Ovary (tissue), 3 donors: ENCODE measurements around the gene EML1.

Experiments used
- CTCF ChIP-seq, 3 donors: fragments of 450-650 bp in 2 of 3; fragments of 200-600 bp in 1 of 3; IDR thresholded peaks; one replicate each; pipeline versions ENCODE4 v1.5.1 to v1.8.0; 2016 to 2022; ENCODE audit warnings: antibody characterized with exemption in 3 of 3, mild to moderate bottlenecking in 1 of 3
- EP300 ChIP-seq: sonication (generic); formaldehyde crosslinking; IDR thresholded peaks from one replicate; pipeline ENCODE4 v1.6.1; 2017; ENCODE audit warnings: antibody characterized with exemption
- donor health status: DM: no; HTN: no; CAD: no.

- TF ChIP-seq CTCF (IDR thresholded peaks at IDR 0.05) (no peak), EP300 (no peak)
Observed at GRCh38 chr14:99930420-99931274, 137.4 kb downstream of the EML1 start.
